SK-N-SH treated with all-trans-retinoic acid at 6 μM for 48 hours (cell line): ENCODE data around the gene LALBA.
A peak's percentile ranks its signal among the peaks of the same experiment; 100 is the strongest.
"Not testable (repeated sequence)": the region's sequence is repeated elsewhere in the genome, so short reads cannot be mapped to it uniquely, and the experiment has no call there.

Experiments used
- ATAC-seq: fragments of 200-7000 bp; cut with Tn5 transposase; 3 replicates; pipeline ENCODE4 v1.9.1; 2020; ENCODE audit warnings: mild to moderate bottlenecking, moderate library complexity
- ARNTL ChIP-seq: fragments of 450-650 bp; formaldehyde crosslinking; IDR thresholded peaks from 2 replicates; pipeline ENCODE4 v1.5.0; 2020; ENCODE audit warnings: low read depth, mild to moderate bottlenecking, moderate library complexity, borderline replicate concordance
- BACH2 ChIP-seq: fragments of 250-450 bp; sonication (Bioruptor Pico); IDR thresholded peaks from 2 replicates; pipeline ENCODE4 v1.9.0; 2021; ENCODE audit warnings: mild to moderate bottlenecking, borderline replicate concordance
- CSDC2 ChIP-seq: fragments of 250-450 bp; sonication (Bioruptor Pico); IDR thresholded peaks from 2 replicates; pipeline ENCODE4 v1.5.0; 2020; ENCODE audit warnings: mild to moderate bottlenecking, moderate library complexity
- CSRNP3 ChIP-seq: fragments of 250-450 bp; sonication (Bioruptor Pico); IDR thresholded peaks from 2 replicates; pipeline ENCODE4 v1.5.1; 2021; ENCODE audit warnings: mild to moderate bottlenecking, moderate library complexity
- ESRRG ChIP-seq: fragments of 250-450 bp; sonication (Bioruptor Pico); IDR thresholded peaks from 2 replicates; pipeline ENCODE4 v1.6.1; 2021; ENCODE audit warnings: mild to moderate bottlenecking
- GLIS3 ChIP-seq: fragments of 250-450 bp; sonication (Bioruptor Pico); IDR thresholded peaks from 2 replicates; pipeline ENCODE4 v1.5.0; 2020; ENCODE audit warnings: mild to moderate bottlenecking, moderate library complexity
- ISL1 ChIP-seq: fragments of 250-450 bp; sonication (Bioruptor Pico); IDR thresholded peaks from 2 replicates; pipeline ENCODE4 v2.1.2; 2022; ENCODE audit warnings: mild to moderate bottlenecking, moderate library complexity
- OSR1 ChIP-seq: fragments of 250-450 bp; sonication (Bioruptor Pico); IDR thresholded peaks from 2 replicates; pipeline ENCODE4 v1.8.0; 2022; ENCODE audit warnings: moderate library complexity, mild to moderate bottlenecking, inconsistent platforms
- POU6F1 ChIP-seq: fragments of 250-450 bp; sonication (Bioruptor Pico); IDR thresholded peaks from 2 replicates; pipeline ENCODE4 v1.8.0; 2021; ENCODE audit warnings: low read depth, mild to moderate bottlenecking, moderate library complexity, borderline replicate concordance
- PPARA ChIP-seq: fragments of 250-450 bp; sonication (Bioruptor Pico); IDR thresholded peaks from 2 replicates; pipeline ENCODE4 v1.5.0; 2020; ENCODE audit warnings: mild to moderate bottlenecking, borderline replicate concordance
- RARB ChIP-seq: fragments of 250-450 bp; sonication (Bioruptor Pico); IDR thresholded peaks from 2 replicates; pipeline ENCODE4 v1.8.0; 2021; ENCODE audit warnings: mild to moderate bottlenecking, moderate library complexity
- TCF4 ChIP-seq: fragments of 250-450 bp; sonication (Bioruptor Pico); IDR thresholded peaks from 2 replicates; pipeline ENCODE4 v1.8.0; 2021; ENCODE audit warnings: mild to moderate bottlenecking, moderate library complexity, borderline replicate concordance
- TOX ChIP-seq: fragments of 250-450 bp; sonication (Bioruptor Pico); IDR thresholded peaks from 2 replicates; pipeline ENCODE4 v1.8.0; 2021; ENCODE audit warnings: mild to moderate bottlenecking, moderate library complexity, borderline replicate concordance
- ZC3H10 ChIP-seq: fragments of 250-450 bp; sonication (Bioruptor Pico); IDR thresholded peaks from 2 replicates; pipeline ENCODE4 v1.5.1; 2021; ENCODE audit warnings: mild to moderate bottlenecking, moderate library complexity
- ZFP3 ChIP-seq: fragments of 250-450 bp; sonication (Bioruptor Pico); IDR thresholded peaks from 2 replicates; pipeline ENCODE4 v1.5.0; 2020; ENCODE audit warnings: mild to moderate bottlenecking, moderate library complexity
- ZFP30 ChIP-seq: fragments of 450-650 bp; formaldehyde crosslinking; IDR thresholded peaks from 2 replicates; pipeline ENCODE4 v1.5.0; 2022; ENCODE audit warnings: mild to moderate bottlenecking, moderate library complexity
- ZNF565 ChIP-seq: fragments of 450-650 bp; formaldehyde crosslinking; conservative IDR thresholded peaks from 2 replicates; pipeline ENCODE4 v1.5.0; 2020; ENCODE audit warnings: low read depth, mild to moderate bottlenecking, moderate library complexity
- ZNF70 ChIP-seq: fragments of 450-650 bp; formaldehyde crosslinking; IDR thresholded peaks from 2 replicates; pipeline ENCODE4 v1.5.0; 2020; ENCODE audit warnings: mild to moderate bottlenecking, moderate library complexity
- ZNF8 ChIP-seq: fragments of 450-650 bp; formaldehyde crosslinking; IDR thresholded peaks from 2 replicates; pipeline ENCODE4 v1.5.0; 2020; ENCODE audit warnings: mild to moderate bottlenecking, moderate library complexity
- TF ChIP-seq, protein P1 (sequence below): fragments of 250-450 bp; sonication (Bioruptor Pico); IDR thresholded peaks from 2 replicates; pipeline ENCODE4 v1.8.0; 2020; ENCODE audit warnings: mild to moderate bottlenecking, moderate library complexity, borderline replicate concordance

Gene LALBA

DNA sequence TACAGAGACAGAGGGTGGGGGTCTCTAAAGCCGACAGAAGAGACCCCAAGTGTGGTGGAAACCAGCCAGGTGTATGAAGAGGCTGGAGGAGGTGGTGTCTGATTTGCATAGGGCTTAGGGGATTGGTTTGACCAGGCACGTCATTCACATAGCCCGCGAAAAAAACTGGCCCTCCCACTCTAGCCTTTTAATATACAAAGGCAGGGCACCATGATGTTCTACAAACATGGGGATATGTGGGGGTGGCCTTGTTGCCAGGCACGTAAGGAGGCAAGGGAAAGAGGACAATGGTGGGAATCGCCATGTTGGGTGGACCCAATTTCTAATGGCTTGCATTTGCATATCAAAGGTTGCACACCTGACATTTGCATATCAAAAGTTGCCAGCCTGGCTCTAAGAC is 13.2 kb downstream of the LALBA start:
- no peak for ATAC-seq
- TF ChIP-seq ISL1 (CRISPR knock-in tag), result no peak

DNA sequence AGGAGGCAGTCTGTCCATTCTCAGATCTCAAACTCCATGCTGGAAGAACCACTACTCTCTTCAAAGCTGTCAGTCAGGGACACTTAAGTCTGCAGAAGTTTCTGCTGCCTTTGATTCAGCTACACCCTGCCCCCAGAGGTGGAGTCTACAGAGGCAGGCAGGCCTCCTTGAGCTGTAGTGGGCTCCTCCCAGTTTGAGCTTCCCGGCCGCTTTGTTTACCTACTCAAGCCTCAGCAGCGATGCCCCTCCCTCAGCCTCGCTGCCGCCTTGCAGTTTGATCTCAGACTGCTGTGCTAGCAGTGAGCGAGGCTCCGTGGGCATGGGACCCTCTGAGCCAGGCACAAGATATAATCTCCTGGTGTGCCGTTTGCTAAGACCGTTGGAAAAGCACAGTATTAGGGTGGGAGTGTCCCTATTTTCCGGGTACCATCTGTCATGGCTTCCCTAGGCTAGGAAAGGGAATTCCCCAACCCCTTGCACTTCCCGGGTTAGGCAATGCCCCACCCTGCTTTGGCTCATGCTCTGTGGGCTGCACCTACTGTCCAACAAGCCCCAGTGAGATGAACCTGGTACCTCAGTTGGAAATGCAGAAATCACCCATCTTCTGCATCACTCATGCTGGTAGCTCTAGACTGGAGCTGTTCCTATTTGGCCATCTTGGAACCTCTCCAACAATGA is 16.0 kb downstream of the LALBA start:
- ATAC-seq, result not testable (repeated sequence)

GRCh38 chr12:48551636-48552035 is 18.2 kb downstream of the LALBA start:
- not testable (repeated sequence) for ATAC-seq

GRCh38 chr12:48547012-48547411 is 22.8 kb downstream of the LALBA start:
- not testable (repeated sequence) for ATAC-seq

GRCh38 chr12:48545833-48546469 is 23.9 kb downstream of the LALBA start:
- ATAC-seq, result no peak

DNA sequence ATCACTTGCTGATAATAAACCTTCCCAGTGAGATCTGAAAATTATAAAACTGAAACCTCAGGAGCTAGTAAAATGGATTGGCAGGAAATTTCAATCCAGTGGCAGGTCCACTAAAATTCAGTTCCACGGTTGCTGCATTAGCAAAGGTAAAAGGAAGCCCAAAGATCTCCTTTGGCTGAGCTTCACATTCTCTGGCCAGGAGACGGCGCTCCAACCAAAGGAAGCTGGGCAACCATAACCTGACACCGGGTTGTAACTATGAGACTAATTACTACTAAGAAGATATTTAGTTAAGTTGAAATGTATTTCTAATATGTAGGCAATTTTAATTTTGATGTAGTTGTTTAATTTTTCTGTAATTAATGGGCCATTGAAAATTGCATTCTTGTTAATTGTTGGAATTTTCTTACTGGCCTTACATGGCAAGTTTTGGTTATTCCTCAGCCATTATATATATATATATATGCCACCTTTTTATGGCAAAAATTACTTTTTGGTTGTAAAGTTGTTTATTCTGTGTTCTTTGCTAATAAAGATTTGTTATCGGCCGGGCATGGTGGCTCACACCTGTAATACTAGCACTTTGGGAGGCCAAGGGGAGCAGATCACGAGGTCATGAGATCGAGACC is 27.4 kb downstream of the LALBA start:
- ATAC-seq, result peak; percentile 76; the same call in 2 of the 3 replicates
- TF ChIP-seq ESRRG (CRISPR knock-in tag) (no peak), RARB (CRISPR knock-in tag) (no peak), ZFP3 (CRISPR knock-in tag) (no peak), OSR1 (no peak), GLIS3 (CRISPR knock-in tag) (no peak)

More at GRCh38 chr12:48545833-48546469, 23.9 kb downstream of the LALBA start:
- TF ChIP-seq ZNF8 (CRISPR knock-in tag), result no peak
- TF ChIP-seq ZFP3 (CRISPR knock-in tag), result no peak
- no peak for TF ChIP-seq OSR1
- no peak for TF ChIP-seq TCF4
- TF ChIP-seq, protein P1, sequence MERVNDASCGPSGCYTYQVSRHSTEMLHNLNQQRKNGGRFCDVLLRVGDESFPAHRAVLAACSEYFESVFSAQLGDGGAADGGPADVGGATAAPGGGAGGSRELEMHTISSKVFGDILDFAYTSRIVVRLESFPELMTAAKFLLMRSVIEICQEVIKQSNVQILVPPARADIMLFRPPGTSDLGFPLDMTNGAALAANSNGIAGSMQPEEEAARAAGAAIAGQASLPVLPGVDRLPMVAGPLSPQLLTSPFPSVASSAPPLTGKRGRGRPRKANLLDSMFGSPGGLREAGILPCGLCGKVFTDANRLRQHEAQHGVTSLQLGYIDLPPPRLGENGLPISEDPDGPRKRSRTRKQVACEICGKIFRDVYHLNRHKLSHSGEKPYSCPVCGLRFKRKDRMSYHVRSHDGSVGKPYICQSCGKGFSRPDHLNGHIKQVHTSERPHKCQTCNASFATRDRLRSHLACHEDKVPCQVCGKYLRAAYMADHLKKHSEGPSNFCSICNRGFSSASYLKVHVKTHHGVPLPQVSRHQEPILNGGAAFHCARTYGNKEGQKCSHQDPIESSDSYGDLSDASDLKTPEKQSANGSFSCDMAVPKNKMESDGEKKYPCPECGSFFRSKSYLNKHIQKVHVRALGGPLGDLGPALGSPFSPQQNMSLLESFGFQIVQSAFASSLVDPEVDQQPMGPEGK (CRISPR knock-in tag), result no peak
- no peak for TF ChIP-seq TOX (CRISPR knock-in tag)
- TF ChIP-seq ZFP30 (CRISPR knock-in tag), result no peak
- no peak for TF ChIP-seq ZNF565 (CRISPR knock-in tag)
- TF ChIP-seq ESRRG (CRISPR knock-in tag), result no peak
- no peak for TF ChIP-seq PPARA (CRISPR knock-in tag)
- TF ChIP-seq ZC3H10, result no peak
- no peak for TF ChIP-seq RARB (CRISPR knock-in tag)
- TF ChIP-seq ZNF70 (CRISPR knock-in tag), result no peak
- TF ChIP-seq ARNTL (CRISPR knock-in tag), result no peak
- no peak for TF ChIP-seq POU6F1 (CRISPR knock-in tag)
- TF ChIP-seq GLIS3 (CRISPR knock-in tag), result no peak
- TF ChIP-seq BACH2 (CRISPR knock-in tag), result no peak

DNA sequence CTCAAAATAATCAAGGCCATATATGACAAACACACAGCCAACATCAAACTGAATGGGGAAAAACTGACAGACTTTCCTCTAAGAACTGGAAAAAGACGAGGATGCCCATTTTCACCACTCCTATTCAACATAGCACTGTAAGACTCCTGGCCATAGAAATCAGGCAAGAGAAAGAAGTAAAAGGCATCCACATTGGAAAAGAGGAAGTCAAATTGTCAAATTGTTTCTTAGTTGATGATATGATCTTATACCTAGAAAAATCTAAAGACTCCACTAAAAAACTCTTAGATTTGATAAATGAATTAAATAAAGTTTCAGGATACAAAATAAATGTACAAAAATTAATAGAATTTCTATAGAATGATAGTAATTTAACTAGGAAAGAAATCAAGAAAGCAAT is 33.2 kb downstream of the LALBA start:
- TF ChIP-seq RARB (CRISPR knock-in tag), result no peak
- ATAC-seq, result no peak

GRCh38 chr12:48532601-48533000 is 37.2 kb downstream of the LALBA start:
- no peak for ATAC-seq
- TF ChIP-seq ZNF70 (CRISPR knock-in tag) (no peak), OSR1 (no peak), CSDC2 (no peak), GLIS3 (CRISPR knock-in tag) (no peak), TCF4 (no peak), ARNTL (CRISPR knock-in tag) (no peak), CSRNP3 (CRISPR knock-in tag) (no peak), PPARA (CRISPR knock-in tag) (no peak), ESRRG (CRISPR knock-in tag) (no peak), ZNF8 (CRISPR knock-in tag) (no peak), POU6F1 (CRISPR knock-in tag) (no peak), ZFP30 (CRISPR knock-in tag) (no peak), BACH2 (CRISPR knock-in tag) (no peak)
